HT-29 (cell line): ENCODE results near the gene PRXL2B. TPM values are rescaled to one million over a fixed set of nuclear protein-coding genes. Genes with fewer than 3 reads are reported as not detected.
"Not testable (repeated sequence)": the region's sequence is repeated elsewhere in the genome, so short reads cannot be mapped to it uniquely, and the experiment has no call there.

Source experiments
- DNase-seq: peaks from one replicate; pipeline ENCODE4 v3.0.0-alpha.2; 2015; ENCODE audit warnings: low spot score
- total RNA-seq: library from RNA; depleted of rRNA; stranded (reverse); fragments of >200 nt; shearing (Covaris generic); gene quantifications from 2 replicates; pipeline ENCODE4 v1.2.3, GENCODE V29; 2014

PRXL2B gene
- total RNA-seq, 1 experiment from 2014 or later: 90.1 TPM

- DNase-seq: no peak
These were observed 25.3 kb downstream of the PRXL2B start for GRCh38 chr1:2611621-2612437.

GRCh38 chr1:2612591-2613365, 26.2 kb downstream of the PRXL2B start:
- DNase-seq: no peak

GRCh38 chr1:2614145-2614544, 27.6 kb downstream of the PRXL2B start:
- DNase-seq: no peak

- DNase-seq: no peak
These were observed 31.4 kb downstream of the PRXL2B start for GRCh38 chr1:2617971-2618470.

- no peak for DNase-seq
These were observed 37.2 kb downstream of the PRXL2B start for GRCh38 chr1:2623571-2624337.

- DNase-seq: no peak
These were observed 38.2 kb downstream of the PRXL2B start for GRCh38 chr1:2624735-2625300.

GRCh38 chr1:2625311-2625710, 38.7 kb downstream of the PRXL2B start:
- DNase-seq: no peak

- DNase-seq: not testable (repeated sequence)
These were observed 39.2 kb downstream of the PRXL2B start for GRCh38 chr1:2625748-2626147.

GRCh38 chr1:2627746-2628145, 41.2 kb downstream of the PRXL2B start:
- no peak for DNase-seq

GRCh38 chr1:2628191-2628932, 41.8 kb downstream of the PRXL2B start:
- DNase-seq: no peak

GRCh38 chr1:2628933-2629626, 42.5 kb downstream of the PRXL2B start:
- DNase-seq: no peak

- DNase-seq: no peak
These were observed 43.3 kb downstream of the PRXL2B start for GRCh38 chr1:2629627-2630497.

- no peak for DNase-seq
These were observed 44.0 kb downstream of the PRXL2B start for GRCh38 chr1:2630498-2631135.

- peak; percentile 50 for DNase-seq
These were observed 44.8 kb downstream of the PRXL2B start for GRCh38 chr1:2631136-2632050.

- no peak for DNase-seq
These were observed 45.5 kb downstream of the PRXL2B start for GRCh38 chr1:2632051-2632430.

GRCh38 chr1:2632561-2633361, 46.2 kb downstream of the PRXL2B start, which contains the start of gene MMEL1:
TSS of gene MMEL1 (minus strand) at chr1:2633016. CDS start at chr1:2629484, 3,532 bp downstream.
- no peak for DNase-seq
